NB4 (cell line): Measurements from ENCODE around the gene GIMAP1.

ENCODE experiments used
- MYC ChIP-seq: IDR thresholded peaks from 2 replicates; pipeline ENCODE4 v1.6.1; 2011; ENCODE audit warnings: low read depth, low read length
- POLR2A ChIP-seq: IDR thresholded peaks from 2 replicates; pipeline ENCODE4 v1.6.1; 2011; ENCODE audit warnings: mild to moderate bottlenecking; ENCODE audit not compliant: insufficient read length; ENCODE audit errors: extremely low read depth
- TF ChIP-seq, protein P1 (sequence below): IDR thresholded peaks from one replicate; pipeline ENCODE4 v1.5.1; 2012; ENCODE audit warnings: low read depth, low read length
- TF ChIP-seq, protein P2 (sequence below): IDR thresholded peaks from 2 replicates; pipeline ENCODE4 v1.6.1; 2011; ENCODE audit warnings: low read depth, low read length

DNA sequence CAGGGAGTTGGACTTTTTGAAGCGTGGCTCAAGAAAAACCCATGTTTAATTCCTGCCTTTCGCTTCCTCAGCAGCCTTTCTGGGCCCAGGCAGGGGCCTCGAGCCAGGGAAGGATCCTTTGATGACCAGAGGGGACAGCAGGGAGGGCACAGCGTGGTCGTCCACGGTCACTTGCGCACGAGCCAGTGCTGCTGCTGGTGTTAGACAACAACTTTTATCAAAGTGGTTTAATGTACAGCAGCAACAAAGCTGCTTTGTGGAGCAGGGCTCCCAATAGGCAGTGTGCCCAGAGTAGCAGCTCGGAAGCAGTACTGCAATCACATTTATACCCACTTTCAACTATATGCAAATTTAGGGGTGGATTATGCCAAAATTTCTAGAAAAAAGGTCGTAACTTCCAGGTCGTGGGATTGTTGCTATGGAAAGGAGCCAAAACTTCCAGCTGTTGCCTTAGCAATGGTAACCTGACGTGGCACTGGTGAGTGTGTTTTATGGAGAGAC lies 6.1 kb downstream of the GIMAP1 start:
- TF ChIP-seq POLR2A = no peak
- TF ChIP-seq, protein P1, sequence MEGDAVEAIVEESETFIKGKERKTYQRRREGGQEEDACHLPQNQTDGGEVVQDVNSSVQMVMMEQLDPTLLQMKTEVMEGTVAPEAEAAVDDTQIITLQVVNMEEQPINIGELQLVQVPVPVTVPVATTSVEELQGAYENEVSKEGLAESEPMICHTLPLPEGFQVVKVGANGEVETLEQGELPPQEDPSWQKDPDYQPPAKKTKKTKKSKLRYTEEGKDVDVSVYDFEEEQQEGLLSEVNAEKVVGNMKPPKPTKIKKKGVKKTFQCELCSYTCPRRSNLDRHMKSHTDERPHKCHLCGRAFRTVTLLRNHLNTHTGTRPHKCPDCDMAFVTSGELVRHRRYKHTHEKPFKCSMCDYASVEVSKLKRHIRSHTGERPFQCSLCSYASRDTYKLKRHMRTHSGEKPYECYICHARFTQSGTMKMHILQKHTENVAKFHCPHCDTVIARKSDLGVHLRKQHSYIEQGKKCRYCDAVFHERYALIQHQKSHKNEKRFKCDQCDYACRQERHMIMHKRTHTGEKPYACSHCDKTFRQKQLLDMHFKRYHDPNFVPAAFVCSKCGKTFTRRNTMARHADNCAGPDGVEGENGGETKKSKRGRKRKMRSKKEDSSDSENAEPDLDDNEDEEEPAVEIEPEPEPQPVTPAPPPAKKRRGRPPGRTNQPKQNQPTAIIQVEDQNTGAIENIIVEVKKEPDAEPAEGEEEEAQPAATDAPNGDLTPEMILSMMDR = no peak
- TF ChIP-seq, protein P2, sequence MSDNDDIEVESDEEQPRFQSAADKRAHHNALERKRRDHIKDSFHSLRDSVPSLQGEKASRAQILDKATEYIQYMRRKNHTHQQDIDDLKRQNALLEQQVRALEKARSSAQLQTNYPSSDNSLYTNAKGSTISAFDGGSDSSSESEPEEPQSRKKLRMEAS = no peak
- TF ChIP-seq MYC = no peak
